Gastroesophageal sphincter (tissue), 3 donors: Measurements from ENCODE around the gene APLF.

Source experiments
- EP300 ChIP-seq: sonication (generic); formaldehyde crosslinking; IDR thresholded peaks from one replicate; pipeline ENCODE4 v1.6.1; 2017; ENCODE audit warnings: antibody characterized with exemption, mild to moderate bottlenecking
- POLR2A ChIP-seq, 2 donors: fragments of 450-650 bp; IDR thresholded peaks; one replicate each; pipeline ENCODE4 v1.6.1; 2017; ENCODE audit warnings: antibody characterized with exemption in 2 of 2, mild to moderate bottlenecking in 2 of 2, moderate library complexity in 1 of 2
- POLR2AphosphoS5 ChIP-seq: sonication (generic); formaldehyde crosslinking; IDR thresholded peaks from one replicate; pipeline ENCODE4 v1.6.1; 2017; ENCODE audit warnings: antibody characterized with exemption
- TF ChIP-seq, protein P1 (sequence below), 4 experiments: fragments of 200-600 bp in 2 of 4; fragments of 450-650 bp in 2 of 4; sonication (generic) in 1 of 4; IDR thresholded peaks; one replicate each; pipeline ENCODE4 v1.5.1; 2017 to 2019; ENCODE audit warnings: antibody characterized with exemption in 4 of 4, mild to moderate bottlenecking in 2 of 4, moderate library complexity in 2 of 4

DNA sequence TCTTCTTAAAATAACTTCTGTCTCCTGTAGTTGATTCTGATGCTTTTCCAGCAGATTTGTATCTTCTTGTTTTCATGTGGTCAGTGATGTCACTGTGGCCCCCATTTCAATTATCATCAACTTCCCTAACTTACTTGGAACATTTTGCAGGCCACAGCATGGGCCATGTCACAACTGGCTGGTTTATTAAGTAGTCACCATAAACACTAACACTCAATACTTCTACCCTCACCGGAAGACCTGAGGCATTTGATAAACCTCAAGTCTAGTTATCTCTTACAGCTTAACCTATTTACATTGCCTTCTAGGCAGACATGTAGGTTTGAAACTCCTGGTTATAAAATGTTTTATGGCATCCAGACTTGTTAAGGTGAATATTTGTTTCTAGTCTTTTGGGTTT is 138.6 kb downstream of the APLF start:
- TF ChIP-seq, protein P1, sequence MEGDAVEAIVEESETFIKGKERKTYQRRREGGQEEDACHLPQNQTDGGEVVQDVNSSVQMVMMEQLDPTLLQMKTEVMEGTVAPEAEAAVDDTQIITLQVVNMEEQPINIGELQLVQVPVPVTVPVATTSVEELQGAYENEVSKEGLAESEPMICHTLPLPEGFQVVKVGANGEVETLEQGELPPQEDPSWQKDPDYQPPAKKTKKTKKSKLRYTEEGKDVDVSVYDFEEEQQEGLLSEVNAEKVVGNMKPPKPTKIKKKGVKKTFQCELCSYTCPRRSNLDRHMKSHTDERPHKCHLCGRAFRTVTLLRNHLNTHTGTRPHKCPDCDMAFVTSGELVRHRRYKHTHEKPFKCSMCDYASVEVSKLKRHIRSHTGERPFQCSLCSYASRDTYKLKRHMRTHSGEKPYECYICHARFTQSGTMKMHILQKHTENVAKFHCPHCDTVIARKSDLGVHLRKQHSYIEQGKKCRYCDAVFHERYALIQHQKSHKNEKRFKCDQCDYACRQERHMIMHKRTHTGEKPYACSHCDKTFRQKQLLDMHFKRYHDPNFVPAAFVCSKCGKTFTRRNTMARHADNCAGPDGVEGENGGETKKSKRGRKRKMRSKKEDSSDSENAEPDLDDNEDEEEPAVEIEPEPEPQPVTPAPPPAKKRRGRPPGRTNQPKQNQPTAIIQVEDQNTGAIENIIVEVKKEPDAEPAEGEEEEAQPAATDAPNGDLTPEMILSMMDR (IDR thresholded peaks at IDR 0.05): no peak
- TF ChIP-seq POLR2A (IDR thresholded peaks at IDR 0.05) (no peak), EP300 (no peak), POLR2AphosphoS5 (no peak)
